ENCODE results near the gene P3H2. TPM values are rescaled to one million over a fixed set of nuclear protein-coding genes. Genes with fewer than 3 reads are reported as not detected.

The P3H2 gene
- total RNA-seq, 4 donors from 2014 or later = 2.7 to 17.9 (median 12.9) TPM

DNA sequence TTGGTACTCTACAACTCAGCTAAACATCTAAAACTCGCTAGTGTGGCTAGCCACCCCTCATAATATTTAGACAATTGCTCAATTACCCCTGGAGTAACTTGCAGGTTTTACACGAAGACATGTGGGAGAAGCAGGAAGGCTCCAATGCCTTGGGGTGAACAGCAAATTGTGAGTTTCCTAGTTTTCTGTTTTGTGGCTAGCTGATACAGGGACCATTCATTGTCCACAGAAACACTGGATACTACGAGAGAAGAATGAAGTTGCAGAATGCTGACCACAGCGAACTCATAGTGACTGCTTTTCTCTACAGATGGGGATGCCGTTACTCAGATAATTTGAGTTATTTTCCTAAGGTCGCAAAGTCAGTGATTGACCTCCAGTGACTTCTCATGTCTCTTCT lies 212.9 kb downstream of the P3H2 start:
- Histone ChIP-seq H3K27ac (no peak overlapping the region), H3K27me3 (no peaks in the 10 kb centered on the region), H3K4me3 (no peak overlapping the region), H3K9me3 (no peaks in the 10 kb centered on the region), H3K4me1 (no peaks in the 10 kb centered on the region), H3K36me3 (no peaks in the 10 kb centered on the region)
- DNase-seq (ENCODE audit: low spot score in 2 of 2) = no peak
- 65 to 66% methylated on average over 6 of the region's 6 CpGs for WGBS, 2 donors
- TF ChIP-seq EP300 (IDR thresholded peaks at IDR 0.05) (no peak), POLR2A (IDR thresholded peaks at IDR 0.05) (no peak), CTCF (IDR thresholded peaks at IDR 0.05) (no peak)

Small RNA genes within 50 kb of the gene (small RNA-seq; reads per million reads assigned to genes)
- not detected for gene RNU6-1109P

Other genes with a start within 250 kb of the P3H2 start
- 100 to 1,000 TPM in 3 of 4 donors, 10 to 100 TPM in 1; 74.7 to 208 (median 133) TPM for gene CLDN1, start 201.5 kb upstream of the P3H2 start, total RNA-seq